ENCODE data around the gene NHSL2. TPM values are rescaled to one million over a fixed set of nuclear protein-coding genes. Genes with fewer than 3 reads are reported as not detected.
"Not testable (repeated sequence)": the region's sequence is repeated elsewhere in the genome, so short reads cannot be mapped to it uniquely, and the experiment has no call there.

The NHSL2 gene
- total RNA-seq, 1 experiment from 2014 or later, result not detected

DNA sequence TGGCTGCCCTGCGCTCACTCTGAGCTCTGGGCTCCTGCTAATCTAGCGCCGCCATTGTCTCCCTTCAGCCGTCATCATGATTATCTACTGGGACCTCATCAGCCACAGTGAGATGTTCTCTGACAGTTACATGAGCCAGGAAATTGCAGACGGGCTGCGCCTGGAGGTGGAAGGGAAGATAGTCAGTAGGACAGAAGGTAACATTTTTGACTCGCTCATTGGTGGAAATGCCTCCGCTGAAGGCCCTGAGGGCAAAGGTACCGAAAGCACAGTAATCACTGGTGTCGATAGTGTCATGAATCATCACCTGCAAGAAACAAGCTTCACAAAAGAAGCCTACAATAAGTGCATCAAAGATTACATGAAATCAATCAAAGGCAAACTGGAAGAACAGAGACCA, 249.1 kb downstream of the NHSL2 start:
- H4K20me1 ChIP-seq (ENCODE audit: insufficient read depth), result no peaks in the 10 kb centered on the region
- intact Hi-C loops (cut with micrococcal nuclease; ENCODE audit: unreplicated experiment), result no loop called here
- TF ChIP-seq, protein P1, sequence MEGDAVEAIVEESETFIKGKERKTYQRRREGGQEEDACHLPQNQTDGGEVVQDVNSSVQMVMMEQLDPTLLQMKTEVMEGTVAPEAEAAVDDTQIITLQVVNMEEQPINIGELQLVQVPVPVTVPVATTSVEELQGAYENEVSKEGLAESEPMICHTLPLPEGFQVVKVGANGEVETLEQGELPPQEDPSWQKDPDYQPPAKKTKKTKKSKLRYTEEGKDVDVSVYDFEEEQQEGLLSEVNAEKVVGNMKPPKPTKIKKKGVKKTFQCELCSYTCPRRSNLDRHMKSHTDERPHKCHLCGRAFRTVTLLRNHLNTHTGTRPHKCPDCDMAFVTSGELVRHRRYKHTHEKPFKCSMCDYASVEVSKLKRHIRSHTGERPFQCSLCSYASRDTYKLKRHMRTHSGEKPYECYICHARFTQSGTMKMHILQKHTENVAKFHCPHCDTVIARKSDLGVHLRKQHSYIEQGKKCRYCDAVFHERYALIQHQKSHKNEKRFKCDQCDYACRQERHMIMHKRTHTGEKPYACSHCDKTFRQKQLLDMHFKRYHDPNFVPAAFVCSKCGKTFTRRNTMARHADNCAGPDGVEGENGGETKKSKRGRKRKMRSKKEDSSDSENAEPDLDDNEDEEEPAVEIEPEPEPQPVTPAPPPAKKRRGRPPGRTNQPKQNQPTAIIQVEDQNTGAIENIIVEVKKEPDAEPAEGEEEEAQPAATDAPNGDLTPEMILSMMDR (conservative IDR thresholded peaks at IDR 0.05), result no peak
- no peak for TF ChIP-seq EZH2 (IDR thresholded peaks at IDR 0.05; ENCODE audit: low read depth)

GRCh38 chrX:72165551-72165950, 254.9 kb downstream of the NHSL2 start:
- no peak overlapping the region for H3K4me3 ChIP-seq
- H3K4me1 ChIP-seq (replicated peaks; ENCODE audit: insufficient read depth), result no peaks in the 10 kb centered on the region
- peaks cover 4% of the 10 kb centered on the region; the same call in 1 of the 2 replicates for H3K27me3 ChIP-seq (ENCODE audit: insufficient read depth, low read depth)
- CTCF ChIA-PET, result no interaction called here
- H3K36me3 ChIP-seq (ENCODE audit: low read depth), result no peaks in the 10 kb centered on the region
- no peaks in the 10 kb centered on the region for H3F3A ChIP-seq (ENCODE audit: insufficient read depth, low read depth)
- no peaks in the 10 kb centered on the region for H3K9me2 ChIP-seq (ENCODE audit: insufficient read depth)
- TF ChIP-seq, protein P1 (conservative IDR thresholded peaks at IDR 0.05), result no peak
- TF ChIP-seq EZH2 (IDR thresholded peaks at IDR 0.05; ENCODE audit: low read depth), result no peak
- no peak overlapping the region for H3K27ac ChIP-seq
- BruUV-seq (replicated peaks), result no TSS peak
- no peak overlapping the region for H3K4me2 ChIP-seq
- no peaks in the 10 kb centered on the region for H3K9me3 ChIP-seq (ENCODE audit: insufficient read depth, low read depth)
- H4K20me1 ChIP-seq (ENCODE audit: insufficient read depth), result no peaks in the 10 kb centered on the region
- intact Hi-C loops (cut with micrococcal nuclease; ENCODE audit: unreplicated experiment), result no loop called here
- no peak for DNase-seq
- POLR2A ChIA-PET (ENCODE audit: unreplicated experiment), result no interaction called here
- no peak overlapping the region for H2AFZ ChIP-seq
- no peaks in the 10 kb centered on the region for H3K79me2 ChIP-seq (ENCODE audit: low read depth)

More for the DNA sequence above, 249.1 kb downstream of the NHSL2 start:
- Histone ChIP-seq H3K27ac (no peak overlapping the region), H3K4me1 (replicated peaks; ENCODE audit: insufficient read depth) (no peaks in the 10 kb centered on the region), H3K9me2 (ENCODE audit: insufficient read depth) (no peaks in the 10 kb centered on the region), H3K4me2 (no peak overlapping the region), H3K27me3 (ENCODE audit: insufficient read depth, low read depth) (peaks cover 7% of the 10 kb centered on the region; the same call in 1 of the 2 replicates), H2AFZ (no peak overlapping the region), H3K9me3 (ENCODE audit: insufficient read depth, low read depth) (no peaks in the 10 kb centered on the region), H3K79me2 (ENCODE audit: low read depth) (no peaks in the 10 kb centered on the region), H3K36me3 (ENCODE audit: low read depth) (no peaks in the 10 kb centered on the region), H3K4me3 (no peak overlapping the region), H3F3A (ENCODE audit: insufficient read depth, low read depth) (no peaks in the 10 kb centered on the region)
- BruUV-seq (replicated peaks), result no TSS peak
- POLR2A ChIA-PET (ENCODE audit: unreplicated experiment), result no interaction called here
- DNase-seq, result no peak
- CTCF ChIA-PET, result no interaction called here

DNA sequence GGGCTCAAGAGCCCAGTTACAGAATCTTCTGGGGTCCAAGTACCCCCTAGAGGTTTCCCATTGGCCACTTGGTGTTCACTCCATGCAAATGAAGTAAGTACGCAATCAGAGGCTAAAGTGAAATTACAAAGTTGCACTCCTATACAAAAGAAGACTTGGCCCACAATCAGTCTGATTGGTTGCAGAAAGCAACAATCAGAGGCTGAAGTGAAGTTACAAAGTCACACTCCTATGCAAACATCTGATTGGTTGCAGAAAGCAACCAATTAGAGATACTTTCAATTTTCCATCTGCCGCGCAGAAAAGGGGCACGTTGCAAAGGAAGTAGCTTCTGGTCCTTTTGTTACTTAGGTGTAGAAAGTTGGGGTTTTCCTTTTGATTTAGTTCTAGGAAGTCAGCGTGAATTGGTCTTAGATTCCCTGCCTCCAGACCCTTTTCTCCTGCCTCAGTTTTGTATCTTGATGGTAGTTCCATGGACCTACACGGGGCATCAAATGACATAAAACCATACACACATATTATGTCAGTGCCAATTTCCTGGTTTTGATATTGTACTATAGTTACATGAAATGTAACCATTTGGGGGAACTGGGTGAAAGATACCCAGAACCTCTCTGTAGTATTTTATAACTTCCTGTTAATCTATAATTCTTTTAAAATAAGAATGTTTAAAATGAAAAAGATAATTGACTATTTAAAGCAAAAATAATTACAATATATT, 258.5 kb downstream of the NHSL2 start:
- Histone ChIP-seq H3K9me2 (ENCODE audit: insufficient read depth) (no peaks in the 10 kb centered on the region), H3K4me3 (no peak overlapping the region), H3K79me2 (ENCODE audit: low read depth) (no peaks in the 10 kb centered on the region), H2AFZ (no peak overlapping the region), H3K9me3 (ENCODE audit: insufficient read depth, low read depth) (no peaks in the 10 kb centered on the region), H3K27ac (no peak overlapping the region), H3K4me1 (replicated peaks; ENCODE audit: insufficient read depth) (no peaks in the 10 kb centered on the region), H3K4me2 (0 out of 2 replicates have a peak overlapping the region, but pooled peaks have one; percentile 10), H3K27me3 (ENCODE audit: insufficient read depth, low read depth) (peaks cover 4% of the 10 kb centered on the region; the same call in 1 of the 2 replicates), H3F3A (ENCODE audit: insufficient read depth, low read depth) (no peaks in the 10 kb centered on the region), H4K20me1 (ENCODE audit: insufficient read depth) (no peaks in the 10 kb centered on the region), H3K36me3 (ENCODE audit: low read depth) (no peaks in the 10 kb centered on the region)
- intact Hi-C loops (cut with micrococcal nuclease; ENCODE audit: unreplicated experiment), result no loop called here
- CTCF ChIA-PET, result no interaction called here
- no peak for TF ChIP-seq EZH2 (IDR thresholded peaks at IDR 0.05; ENCODE audit: low read depth)
- TF ChIP-seq, protein P1 (conservative IDR thresholded peaks at IDR 0.05), result no peak
- POLR2A ChIA-PET (ENCODE audit: unreplicated experiment), result no interaction called here
- DNase-seq, result no peak
- BruUV-seq (replicated peaks), result no TSS peak

DNA sequence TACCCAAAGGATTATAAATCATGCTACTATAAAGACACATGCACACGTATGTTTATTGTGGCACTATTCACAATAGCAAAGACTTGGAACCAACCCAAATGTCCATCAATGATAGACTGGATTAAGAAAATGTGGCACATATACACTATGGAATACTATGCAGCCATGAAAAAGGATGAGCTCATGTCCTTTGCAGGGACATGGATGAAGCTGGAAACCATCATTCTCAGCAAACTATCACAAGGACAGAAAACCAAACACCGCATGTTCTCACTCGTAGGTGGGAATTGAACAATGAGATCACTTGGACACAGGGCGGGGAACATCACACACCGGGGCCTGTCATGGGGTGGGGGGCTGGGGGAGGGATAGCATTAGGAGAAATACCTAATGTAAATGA, 265.6 kb downstream of the NHSL2 start:
- H3K4me3 ChIP-seq; BruUV-seq (replicated peaks); POLR2A ChIA-PET (ENCODE audit: unreplicated experiment); H3K79me2 ChIP-seq (ENCODE audit: low read depth); H2AFZ ChIP-seq; H3K9me3 ChIP-seq (ENCODE audit: insufficient read depth, low read depth); H4K20me1 ChIP-seq (ENCODE audit: insufficient read depth); H3K36me3 ChIP-seq (ENCODE audit: low read depth); H3K4me2 ChIP-seq; H3F3A ChIP-seq (ENCODE audit: insufficient read depth, low read depth); H3K9me2 ChIP-seq (ENCODE audit: insufficient read depth); H3K4me1 ChIP-seq (replicated peaks; ENCODE audit: insufficient read depth); DNase-seq; intact Hi-C loops (cut with micrococcal nuclease; ENCODE audit: unreplicated experiment); H3K27ac ChIP-seq; CTCF ChIA-PET: not testable (repeated sequence)
- peaks cover 15% of the 10 kb centered on the region; the same call in 1 of the 2 replicates for H3K27me3 ChIP-seq (ENCODE audit: insufficient read depth, low read depth)

Measured in PC-9 (cell line).